Muscle of leg (tissue), 11 donors: ENCODE data around the gene GLT8D2. TPM values are rescaled to one million over a fixed set of nuclear protein-coding genes. Genes with fewer than 3 reads are reported as not detected.

Source experiments
- DNase-seq: peaks from one replicate; pipeline ENCODE4 v3.0.0; 2013
- H3K27ac ChIP-seq: one replicate; pipeline ENCODE4 v1.5.1; 2013; ENCODE audit warnings: mild to moderate bottlenecking, low read length, control low read depth
- H3K27me3 ChIP-seq: one replicate; pipeline ENCODE4 v1.6.1; 2013; ENCODE audit warnings: low read length; ENCODE audit not compliant: control insufficient read depth, insufficient read depth
- H3K36me3 ChIP-seq: one replicate; pipeline ENCODE4 v1.6.1; 2013; ENCODE audit warnings: low read length; ENCODE audit not compliant: control insufficient read depth, insufficient read depth
- H3K4me1 ChIP-seq: one replicate; pipeline ENCODE4 v1.6.1; 2013; ENCODE audit warnings: low read length; ENCODE audit not compliant: control insufficient read depth, insufficient read depth
- H3K4me3 ChIP-seq: one replicate; pipeline ENCODE4 v1.5.1; 2013; ENCODE audit warnings: low read length, control low read depth
- H3K9me3 ChIP-seq: replicated peaks from 2 replicates; pipeline ENCODE4 v1.6.1; 2013; ENCODE audit warnings: low read depth, low read length; ENCODE audit not compliant: control insufficient read depth
- WGBS: methylation state at CpG from one replicate; pipeline ENCODE4 v1.1.5; 2013; ENCODE audit warnings: missing lambda C conversion rate; ENCODE audit not compliant: insufficient coverage; 5-methylcytosine and 5-hydroxymethylcytosine counted together
- polyA plus RNA-seq, 8 donors: library from polyadenylated mRNA; unstranded; fragments of 120-200 nt; gene quantifications; one replicate each; pipeline versions ENCODE4 v1.2.1 to v1.2.3, GENCODE V29; 2013; ENCODE audit warnings: inconsistent platforms in 1 of 8, low replicate concordance in 1 of 8; ENCODE audit not compliant: insufficient read length in 8 of 8, insufficient read depth in 1 of 8
- total RNA-seq: library from RNA; stranded (reverse); fragments of 120-200 nt; gene quantifications from one replicate; pipeline ENCODE4 v1.2.4, GENCODE V29; 2013

GLT8D2 gene
- total and polyA plus RNA-seq, 9 donors = 44.5 to 74.9 (median 54.1) TPM

DNA sequence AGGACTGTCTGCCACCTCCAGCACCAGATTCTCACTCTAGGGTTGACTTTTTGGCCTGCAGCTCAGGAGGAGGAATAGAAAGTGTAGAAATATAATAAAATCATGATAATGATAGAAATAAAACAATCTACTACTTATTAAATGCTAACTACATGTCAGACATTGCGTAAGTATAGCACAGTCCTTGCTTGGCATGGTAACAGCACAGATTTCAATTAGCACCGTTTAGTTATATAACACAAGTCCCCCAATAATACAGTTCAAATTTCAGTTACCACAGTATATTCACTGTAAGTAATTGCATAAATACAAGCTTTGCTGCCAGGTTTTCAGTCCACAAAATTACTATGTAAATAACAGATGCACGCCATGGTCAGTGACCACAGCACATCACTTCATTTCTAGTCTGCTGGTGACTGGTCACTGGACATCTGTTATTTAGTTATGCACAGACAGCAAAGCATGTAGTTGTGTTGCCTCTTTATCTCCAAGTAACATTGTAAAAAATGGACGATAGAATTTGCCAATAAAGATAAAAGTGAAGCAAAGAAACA is 6.5 kb upstream of the GLT8D2 start:
- DNase-seq = peak; percentile 62
- Histone ChIP-seq H3K27ac (peak overlapping the region; percentile 85), H3K4me3 (no peak overlapping the region), H3K4me1 (peaks cover 14% of the 10 kb centered on the region), H3K9me3 (peaks cover 2% of the 10 kb centered on the region), H3K36me3 (no peaks in the 10 kb centered on the region), H3K27me3 (no peaks in the 10 kb centered on the region)
- 82% methylated on average over 2 of the region's 4 CpGs for WGBS

DNA sequence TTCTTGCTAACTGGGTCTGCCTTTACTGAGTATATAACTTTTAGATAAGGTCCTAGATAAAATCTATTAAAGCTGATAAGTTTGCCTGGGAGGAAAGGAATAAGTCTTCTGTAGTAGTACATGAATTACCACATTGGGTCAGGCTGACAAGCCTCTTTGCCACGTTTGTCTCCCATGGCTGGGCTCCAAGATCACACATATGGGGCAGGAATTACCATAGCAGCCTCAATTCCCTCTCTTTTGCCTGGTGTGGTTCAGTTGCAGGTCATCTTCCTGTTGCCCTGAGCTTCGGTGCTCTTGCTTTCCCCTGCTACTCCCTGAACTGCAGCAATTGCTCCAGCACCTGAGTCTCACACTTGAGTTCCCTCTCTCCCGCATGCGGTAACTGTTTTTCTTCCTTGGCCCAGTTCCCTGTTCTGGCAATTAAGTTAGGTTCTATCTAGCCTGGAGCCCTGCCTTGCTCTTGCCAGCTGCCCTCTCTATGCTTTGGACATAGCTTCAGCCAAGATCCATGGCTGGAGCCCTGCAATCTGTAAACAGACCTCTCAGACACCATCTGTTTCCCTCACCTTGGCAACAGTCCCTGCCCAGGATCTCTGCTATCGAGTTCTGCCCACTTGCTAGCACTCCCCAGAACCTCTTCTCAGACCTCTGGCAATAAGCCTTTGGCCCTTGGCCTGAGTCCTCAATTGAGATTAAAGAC is 5.8 kb upstream of the GLT8D2 start:
- H3K27me3 ChIP-seq = no peaks in the 10 kb centered on the region
- no peak overlapping the region for H3K4me3 ChIP-seq
- peaks cover 2% of the 10 kb centered on the region for H3K9me3 ChIP-seq
- no peaks in the 10 kb centered on the region for H3K36me3 ChIP-seq
- peaks cover 14% of the 10 kb centered on the region for H3K4me1 ChIP-seq
- peak; percentile 91 for DNase-seq
- peak overlapping the region; percentile 85 for H3K27ac ChIP-seq
- WGBS = 28% methylated on average over 5 of the region's 5 CpGs

DNA sequence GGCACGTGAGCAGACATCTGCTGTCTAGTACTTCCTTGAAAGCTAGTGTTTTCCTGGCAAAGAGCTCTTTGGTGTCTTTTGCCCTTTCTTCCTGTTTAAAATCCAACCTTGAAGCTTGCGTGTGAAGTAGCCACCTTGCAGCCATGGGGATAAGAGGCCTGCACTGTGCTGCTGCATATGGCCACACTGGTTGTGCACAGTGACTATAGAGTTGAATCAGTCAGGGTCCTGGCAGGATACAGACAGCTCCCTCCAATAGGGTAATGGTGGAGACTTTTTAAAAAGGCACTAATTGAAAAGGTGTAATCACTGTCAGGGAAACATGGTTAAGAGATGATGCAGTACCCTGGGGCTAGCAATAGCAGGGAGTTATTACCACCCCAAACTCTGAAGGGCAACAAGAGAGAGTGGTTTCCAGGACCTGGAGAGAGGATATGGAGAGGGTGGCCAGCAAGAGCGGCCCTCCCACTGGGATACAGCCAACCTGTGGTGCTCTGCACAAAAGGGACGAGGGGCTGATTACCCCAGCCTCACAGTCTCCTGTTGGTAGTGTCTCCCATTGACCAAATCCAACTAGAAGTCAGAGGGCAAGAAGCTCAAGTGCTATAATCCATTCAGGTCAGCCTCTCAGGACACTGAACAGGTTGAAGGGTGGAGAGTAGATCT is 4.8 kb upstream of the GLT8D2 start:
- Histone ChIP-seq H3K27me3 (peaks cover 3% of the 10 kb centered on the region), H3K4me1 (peaks cover 23% of the 10 kb centered on the region), H3K27ac (no peak overlapping the region), H3K36me3 (no peaks in the 10 kb centered on the region), H3K4me3 (no peak overlapping the region), H3K9me3 (peaks cover 2% of the 10 kb centered on the region)
- WGBS = 86% methylated on average over 2 of the region's 4 CpGs
- DNase-seq = no peak

DNA sequence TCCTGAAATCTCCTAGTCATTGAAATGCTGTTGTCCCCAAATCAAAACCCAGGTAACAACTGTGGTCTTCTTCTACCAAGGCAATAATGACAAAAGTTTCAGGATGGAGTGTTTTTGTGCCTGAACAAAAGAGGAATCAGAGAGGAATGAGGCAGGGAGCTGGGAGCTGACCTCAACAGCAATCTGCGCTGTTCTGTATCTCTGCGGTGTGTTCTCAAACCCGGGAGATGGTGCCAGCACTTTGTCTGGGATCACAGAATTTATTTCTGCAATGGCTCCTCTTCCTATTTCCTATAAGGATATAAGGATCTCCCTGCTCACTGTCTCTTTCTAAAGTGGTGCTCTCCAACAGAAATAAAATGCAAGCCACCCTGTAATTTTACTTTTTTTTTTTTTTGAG is 449 bp upstream of the GLT8D2 start:
- Histone ChIP-seq H3K27me3 (peaks cover 5% of the 10 kb centered on the region), H3K36me3 (no peaks in the 10 kb centered on the region), H3K4me3 (peak overlapping the region; percentile 59), H3K4me1 (peaks cover 32% of the 10 kb centered on the region), H3K27ac (peak overlapping the region; percentile 95), H3K9me3 (no peaks in the 10 kb centered on the region)
- 13% methylated on average over 3 of the region's 3 CpGs for WGBS
- DNase-seq = peak; percentile 40

DNA sequence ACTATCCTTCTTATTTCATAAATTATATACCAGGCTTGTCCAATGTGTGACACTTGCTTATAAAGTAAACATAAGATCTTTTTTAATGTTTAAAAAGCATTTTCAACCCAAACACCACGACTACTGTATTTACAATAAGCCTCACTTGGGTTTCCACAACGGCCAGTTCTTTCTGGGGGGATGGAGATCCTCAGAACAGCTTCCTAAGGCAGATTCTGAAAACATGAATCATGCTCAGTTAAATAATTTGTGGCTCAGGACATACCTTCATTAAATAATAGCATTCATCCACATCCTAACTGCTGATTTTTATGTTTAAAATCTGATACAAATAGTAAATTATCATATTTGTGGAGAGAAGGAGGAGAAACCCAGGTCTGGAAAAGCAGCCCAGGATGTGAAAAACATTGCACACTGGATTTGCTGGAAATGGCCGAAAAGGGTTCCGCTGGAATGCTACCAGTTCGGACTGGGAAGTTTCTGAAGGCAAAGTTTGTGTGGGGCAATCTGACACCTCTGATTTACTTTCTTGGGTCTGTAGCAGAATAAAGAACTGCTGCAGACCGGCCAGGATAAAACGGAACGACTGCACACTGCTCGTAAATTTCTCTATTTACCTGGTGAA is 597 bp downstream of the GLT8D2 start:
- Histone ChIP-seq H3K4me3 (peak overlapping the region; percentile 59), H3K4me1 (peaks cover 34% of the 10 kb centered on the region), H3K27ac (peak overlapping the region; percentile 95), H3K27me3 (peaks cover 5% of the 10 kb centered on the region), H3K36me3 (no peaks in the 10 kb centered on the region), H3K9me3 (no peaks in the 10 kb centered on the region)
- peak; percentile 72 for DNase-seq
- 2% methylated on average over 7 of the region's 9 CpGs for WGBS

DNA sequence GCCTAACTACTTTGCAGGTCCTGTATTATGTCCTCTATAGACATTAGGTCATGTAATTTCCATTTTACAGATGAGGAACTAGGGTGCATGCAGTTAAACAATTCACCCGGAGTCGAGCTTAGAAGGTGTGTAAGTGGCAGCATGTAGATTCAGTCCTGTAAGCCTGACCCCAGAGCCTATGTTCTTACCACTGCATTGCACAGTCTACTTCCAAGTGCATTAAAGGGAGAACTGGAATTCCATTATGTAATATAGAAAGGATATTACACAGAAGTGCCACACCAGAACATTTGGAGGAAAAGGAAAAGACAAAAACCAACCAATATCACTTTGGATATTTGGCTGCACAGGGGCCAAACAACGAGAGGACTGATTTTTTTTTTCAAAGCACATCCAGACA is 1.2 kb downstream of the GLT8D2 start:
- peak; percentile 37 for DNase-seq
- Histone ChIP-seq H3K36me3 (no peaks in the 10 kb centered on the region), H3K4me1 (peaks cover 35% of the 10 kb centered on the region), H3K27ac (peak overlapping the region; percentile 95), H3K4me3 (peak overlapping the region; percentile 59), H3K9me3 (no peaks in the 10 kb centered on the region), H3K27me3 (peaks cover 5% of the 10 kb centered on the region)
- 0% methylated on average over 1 of the region's 3 CpGs for WGBS

DNA sequence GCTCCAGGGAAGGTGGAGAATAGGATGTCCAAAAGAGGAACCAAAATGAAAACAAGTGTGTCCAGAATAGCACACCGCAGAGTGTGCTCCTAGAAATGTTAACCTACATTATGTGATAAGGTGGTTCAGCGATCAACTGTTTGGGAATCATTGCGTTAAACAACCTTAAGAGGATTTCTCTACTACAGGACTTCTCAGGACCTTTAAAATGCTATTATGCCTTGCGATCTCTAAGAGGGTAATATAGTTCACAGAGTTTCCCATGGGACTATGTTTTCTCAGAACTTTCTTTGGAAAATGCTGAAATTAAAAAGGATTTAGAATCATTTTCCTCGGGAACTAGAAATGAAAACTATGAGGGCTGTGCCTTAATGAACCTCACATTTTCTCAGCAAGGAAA is 1.8 kb downstream of the GLT8D2 start:
- peak overlapping the region; percentile 95 for H3K27ac ChIP-seq
- H3K9me3 ChIP-seq = no peaks in the 10 kb centered on the region
- 71% methylated on average over 1 of the region's 5 CpGs for WGBS
- peaks cover 35% of the 10 kb centered on the region for H3K4me1 ChIP-seq
- H3K36me3 ChIP-seq = no peaks in the 10 kb centered on the region
- peak overlapping the region; percentile 59 for H3K4me3 ChIP-seq
- H3K27me3 ChIP-seq = peaks cover 5% of the 10 kb centered on the region
- DNase-seq = peak; percentile 22

DNA sequence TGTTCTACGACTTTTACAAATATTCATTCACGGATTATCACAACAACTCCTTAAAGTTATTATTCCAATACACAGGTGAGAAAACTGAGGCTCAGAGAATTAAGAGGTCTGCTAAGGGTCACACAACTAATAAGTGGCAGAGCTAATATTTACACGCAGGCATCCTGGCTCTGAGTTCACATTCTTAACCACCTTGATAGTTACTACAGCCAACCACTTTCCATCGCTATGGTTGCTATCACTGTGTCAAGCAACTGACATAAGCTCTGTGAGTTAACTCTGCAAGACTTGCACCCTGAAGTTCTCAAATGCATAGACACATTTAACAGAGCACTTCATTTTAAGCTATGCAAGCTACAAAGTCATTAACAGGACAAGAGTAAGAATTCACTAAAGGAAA is 3.7 kb downstream of the GLT8D2 start:
- Histone ChIP-seq H3K36me3 (no peaks in the 10 kb centered on the region), H3K4me1 (peaks cover 35% of the 10 kb centered on the region), H3K9me3 (no peaks in the 10 kb centered on the region), H3K4me3 (no peak overlapping the region), H3K27ac (no peak overlapping the region), H3K27me3 (peaks cover 5% of the 10 kb centered on the region)
- no peak for DNase-seq
- WGBS = 94% methylated on average over 2 of the region's 4 CpGs

DNA sequence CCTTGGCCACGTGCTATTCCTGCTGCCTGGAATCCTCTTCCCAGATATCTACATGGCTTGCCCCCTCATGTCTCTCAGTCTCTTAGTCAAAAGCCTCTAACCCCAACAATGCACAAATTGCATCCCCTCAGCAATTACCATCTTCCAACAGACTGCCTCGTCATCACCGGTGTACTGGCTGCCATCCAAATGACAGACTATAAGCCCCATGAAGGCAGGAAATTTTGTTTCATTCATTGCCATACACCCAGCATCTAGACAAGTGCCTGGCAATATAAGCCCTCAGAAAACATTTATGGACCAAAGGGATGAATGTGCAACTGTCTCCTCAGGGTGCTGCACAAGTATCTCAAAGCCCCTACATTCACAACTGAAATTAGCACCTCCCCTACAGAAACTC is 5.8 kb downstream of the GLT8D2 start:
- Histone ChIP-seq H3K4me3 (no peak overlapping the region), H3K4me1 (peaks cover 22% of the 10 kb centered on the region), H3K36me3 (no peaks in the 10 kb centered on the region), H3K27me3 (no peaks in the 10 kb centered on the region), H3K27ac (no peak overlapping the region), H3K9me3 (no peaks in the 10 kb centered on the region)
- DNase-seq = no peak
- WGBS = 91% methylated on average over 3 of the region's 3 CpGs

DNA sequence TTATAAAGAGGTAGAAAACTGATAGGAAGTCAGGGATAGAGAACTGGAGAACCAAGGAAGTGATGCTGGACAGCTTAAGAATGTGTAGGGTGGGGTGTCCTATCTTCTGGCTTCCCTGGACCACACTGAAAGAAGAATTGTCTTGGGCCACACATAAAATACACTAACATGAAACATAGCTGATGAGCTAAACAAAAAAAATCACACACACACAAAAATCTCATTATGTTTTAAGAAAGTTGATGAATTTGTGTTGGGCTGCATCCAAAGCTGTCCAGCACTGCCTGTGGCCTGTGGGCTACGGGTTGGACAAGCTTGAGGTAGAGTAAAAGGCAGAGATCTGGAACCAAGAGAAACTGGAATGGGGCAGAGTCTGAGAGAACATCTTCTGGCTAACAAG is 7.4 kb downstream of the GLT8D2 start:
- Histone ChIP-seq H3K4me3 (no peak overlapping the region), H3K9me3 (no peaks in the 10 kb centered on the region), H3K27ac (no peak overlapping the region), H3K27me3 (no peaks in the 10 kb centered on the region), H3K36me3 (no peaks in the 10 kb centered on the region), H3K4me1 (peaks cover 15% of the 10 kb centered on the region)
- DNase-seq = no peak
- WGBS = 100% methylated on average over 1 of the region's 1 CpG
